Parathyroid adenoma (tissue), 2 donors: ENCODE results near the gene GSN.

ENCODE experiments used
- H2AFZ ChIP-seq: fragments of 300-600 bp; sonication (generic); one replicate; pipeline ENCODE4 v1.7.0; 2017; ENCODE audit warnings: antibody characterized with exemption, mild to moderate bottlenecking
- H3K27ac ChIP-seq: fragments of 300-600 bp; sonication (generic); one replicate; pipeline ENCODE4 v1.7.0; 2017
- H3K27me3 ChIP-seq: fragments of 300-600 bp; sonication (generic); one replicate; pipeline ENCODE4 v1.7.0; 2017; ENCODE audit warnings: low read length; ENCODE audit not compliant: control insufficient read depth, insufficient read depth
- H3K36me3 ChIP-seq: fragments of 300-600 bp; sonication (generic); one replicate; pipeline ENCODE4 v1.7.0; 2017; ENCODE audit warnings: low read length; ENCODE audit not compliant: control insufficient read depth, insufficient read depth
- H3K4me1 ChIP-seq: fragments of 300-600 bp; sonication (generic); one replicate; pipeline ENCODE4 v1.7.0; 2017; ENCODE audit warnings: control low read depth
- H3K4me2 ChIP-seq: fragments of 300-600 bp; sonication (generic); one replicate; pipeline ENCODE4 v1.7.0; 2017; ENCODE audit warnings: low read length
- H3K4me3 ChIP-seq: fragments of 300-600 bp; sonication (generic); one replicate; pipeline ENCODE4 v1.7.0; 2017; ENCODE audit warnings: low read depth, low read length
- H3K79me2 ChIP-seq: fragments of 300-600 bp; sonication (generic); one replicate; pipeline ENCODE4 v1.7.0; 2017; ENCODE audit warnings: control low read depth
- H3K9ac ChIP-seq: fragments of 300-600 bp; sonication (generic); one replicate; pipeline ENCODE4 v1.7.0; 2017; ENCODE audit warnings: mild to moderate bottlenecking
- H3K9me3 ChIP-seq: fragments of 300-600 bp; sonication (generic); one replicate; pipeline ENCODE4 v1.7.0; 2017; ENCODE audit warnings: low read length; ENCODE audit not compliant: control insufficient read depth
- TF ChIP-seq, protein P1 (sequence below): fragments of 300-600 bp; sonication (generic); IDR thresholded peaks from one replicate; pipeline ENCODE4 v1.7.0; 2017; ENCODE audit warnings: antibody characterized with exemption, mild to moderate bottlenecking
- donor health status: primary hyperparathyroidism.

The GSN gene

DNA sequence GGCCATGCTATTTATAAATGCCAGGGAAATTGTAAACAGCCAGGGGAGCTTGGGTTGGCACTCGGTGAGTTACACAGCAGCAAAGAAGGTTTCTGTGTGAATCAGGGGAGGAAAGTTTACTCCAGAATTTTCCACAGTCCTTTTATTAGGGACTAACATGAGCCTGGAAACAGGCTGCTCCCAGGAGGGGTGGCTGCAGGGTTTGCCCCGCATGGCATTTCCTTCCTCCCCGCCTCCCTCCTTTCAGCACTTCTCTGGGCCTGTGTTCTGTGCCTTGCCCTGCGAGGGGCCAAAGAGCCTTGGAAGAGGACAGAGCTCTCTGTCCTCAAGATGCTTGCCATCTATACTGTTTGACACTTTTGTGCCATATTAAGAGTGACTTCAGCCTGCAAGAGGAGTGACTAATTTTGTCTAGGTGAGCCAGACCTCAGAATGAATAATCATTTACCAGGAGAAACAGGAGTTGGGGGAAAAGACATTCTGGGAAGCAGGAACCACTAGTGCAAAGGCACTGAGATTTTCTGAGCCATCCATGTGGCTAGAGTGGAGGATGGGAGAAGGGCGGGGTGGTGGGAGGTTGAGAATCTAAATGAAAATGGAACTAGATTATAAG lies 1.8 kb downstream of the GSN start:
- TF ChIP-seq, protein P1, sequence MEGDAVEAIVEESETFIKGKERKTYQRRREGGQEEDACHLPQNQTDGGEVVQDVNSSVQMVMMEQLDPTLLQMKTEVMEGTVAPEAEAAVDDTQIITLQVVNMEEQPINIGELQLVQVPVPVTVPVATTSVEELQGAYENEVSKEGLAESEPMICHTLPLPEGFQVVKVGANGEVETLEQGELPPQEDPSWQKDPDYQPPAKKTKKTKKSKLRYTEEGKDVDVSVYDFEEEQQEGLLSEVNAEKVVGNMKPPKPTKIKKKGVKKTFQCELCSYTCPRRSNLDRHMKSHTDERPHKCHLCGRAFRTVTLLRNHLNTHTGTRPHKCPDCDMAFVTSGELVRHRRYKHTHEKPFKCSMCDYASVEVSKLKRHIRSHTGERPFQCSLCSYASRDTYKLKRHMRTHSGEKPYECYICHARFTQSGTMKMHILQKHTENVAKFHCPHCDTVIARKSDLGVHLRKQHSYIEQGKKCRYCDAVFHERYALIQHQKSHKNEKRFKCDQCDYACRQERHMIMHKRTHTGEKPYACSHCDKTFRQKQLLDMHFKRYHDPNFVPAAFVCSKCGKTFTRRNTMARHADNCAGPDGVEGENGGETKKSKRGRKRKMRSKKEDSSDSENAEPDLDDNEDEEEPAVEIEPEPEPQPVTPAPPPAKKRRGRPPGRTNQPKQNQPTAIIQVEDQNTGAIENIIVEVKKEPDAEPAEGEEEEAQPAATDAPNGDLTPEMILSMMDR, result no peak
- no peak overlapping the region for H2AFZ ChIP-seq
- no peaks in the 10 kb centered on the region for H3K36me3 ChIP-seq
- no peaks in the 10 kb centered on the region for H3K79me2 ChIP-seq
- no peaks in the 10 kb centered on the region for H3K4me1 ChIP-seq
- H3K4me3 ChIP-seq, result no peak overlapping the region
- no peak overlapping the region for H3K4me2 ChIP-seq
- no peaks in the 10 kb centered on the region for H3K27me3 ChIP-seq
- no peak overlapping the region for H3K27ac ChIP-seq
- H3K9ac ChIP-seq, result no peak overlapping the region
- H3K9me3 ChIP-seq, result no peaks in the 10 kb centered on the region

DNA sequence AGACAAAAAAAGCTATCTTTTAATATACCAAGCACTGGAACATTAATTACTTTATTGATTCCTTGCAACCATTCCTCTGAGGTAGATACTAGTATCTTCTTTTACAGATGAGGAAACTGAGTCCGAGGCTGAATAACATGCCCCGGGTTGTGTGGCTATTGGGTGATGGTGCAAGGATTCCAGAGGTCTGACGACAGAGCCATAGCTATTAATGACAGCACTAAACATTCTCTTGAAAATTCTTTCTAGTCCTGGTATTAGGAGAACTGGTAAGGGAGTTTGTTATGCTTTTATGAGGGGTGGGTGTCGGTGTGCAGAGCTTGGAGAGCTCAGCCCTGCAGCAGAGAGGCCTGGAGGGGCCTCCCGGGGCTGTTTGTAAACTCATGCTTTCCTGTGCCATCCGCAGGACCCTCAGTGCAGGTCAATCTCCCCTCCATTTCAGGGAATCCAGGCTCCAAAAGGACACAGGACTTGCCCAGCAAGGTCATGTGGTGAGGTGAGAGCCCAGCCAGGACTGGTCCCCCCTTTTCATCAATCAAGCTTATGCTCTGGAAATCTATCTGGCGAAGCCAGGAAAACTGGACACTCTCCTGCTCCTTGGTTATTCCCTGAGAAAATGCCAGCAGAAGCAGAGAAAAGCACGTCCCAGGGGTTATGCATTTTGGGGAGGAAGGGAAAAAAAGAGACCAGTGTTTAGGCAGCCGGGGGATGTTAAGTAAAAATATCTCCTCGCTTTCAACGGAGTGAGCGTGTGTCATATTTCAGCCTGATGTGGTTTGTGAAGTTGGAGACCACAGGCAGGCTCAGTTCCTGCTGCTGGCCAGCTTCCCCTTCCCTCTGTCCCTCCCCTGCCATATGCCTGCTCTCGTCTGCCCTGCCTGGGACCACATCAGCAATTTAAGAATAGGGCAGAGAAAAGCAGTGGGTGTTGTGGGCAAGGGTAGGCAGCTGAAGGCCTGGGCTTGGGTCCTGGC lies 3.7 kb downstream of the GSN start:
- H3K4me2 ChIP-seq, result no peak overlapping the region
- H3K79me2 ChIP-seq, result no peaks in the 10 kb centered on the region
- H3K9me3 ChIP-seq, result no peaks in the 10 kb centered on the region
- TF ChIP-seq, protein P1, result no peak
- no peaks in the 10 kb centered on the region for H3K27me3 ChIP-seq
- H3K4me3 ChIP-seq, result no peak overlapping the region
- H3K4me1 ChIP-seq, result no peaks in the 10 kb centered on the region
- H3K9ac ChIP-seq, result no peak overlapping the region
- peak overlapping the region; percentile 19 for H3K27ac ChIP-seq
- no peak overlapping the region for H2AFZ ChIP-seq
- H3K36me3 ChIP-seq, result no peaks in the 10 kb centered on the region

DNA sequence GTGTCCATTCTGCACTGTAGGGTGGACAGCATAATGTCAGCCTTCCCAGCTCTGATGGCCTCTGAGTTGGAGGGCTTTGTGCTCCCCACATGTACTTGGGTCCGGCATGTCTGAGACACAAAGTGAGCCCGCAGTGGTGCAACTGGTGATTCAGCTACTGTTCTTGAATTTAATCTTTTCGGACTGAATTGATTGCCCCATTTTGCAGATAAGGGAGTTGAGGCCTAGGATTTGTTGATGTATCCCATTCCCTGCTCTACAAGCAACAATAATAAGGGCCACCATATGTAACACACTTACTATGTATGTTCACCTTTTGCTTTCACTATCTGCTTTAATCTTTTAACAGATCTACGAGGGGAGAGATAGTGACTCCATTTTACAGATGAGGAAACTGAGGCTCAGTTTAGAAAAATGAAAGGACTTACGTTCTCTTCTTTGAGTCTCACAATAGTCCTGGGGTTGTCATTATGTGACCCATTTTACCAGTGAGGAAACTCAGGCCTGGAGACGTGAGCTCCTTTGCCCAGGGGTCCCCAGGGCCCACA lies 4.5 kb downstream of the GSN start:
- TF ChIP-seq, protein P1, result no peak
- no peak overlapping the region for H2AFZ ChIP-seq
- no peaks in the 10 kb centered on the region for H3K36me3 ChIP-seq
- H3K79me2 ChIP-seq, result no peaks in the 10 kb centered on the region
- H3K4me2 ChIP-seq, result no peak overlapping the region
- H3K9ac ChIP-seq, result no peak overlapping the region
- H3K27me3 ChIP-seq, result no peaks in the 10 kb centered on the region
- H3K9me3 ChIP-seq, result no peaks in the 10 kb centered on the region
- no peak overlapping the region for H3K27ac ChIP-seq
- H3K4me1 ChIP-seq, result no peaks in the 10 kb centered on the region
- no peak overlapping the region for H3K4me3 ChIP-seq

DNA sequence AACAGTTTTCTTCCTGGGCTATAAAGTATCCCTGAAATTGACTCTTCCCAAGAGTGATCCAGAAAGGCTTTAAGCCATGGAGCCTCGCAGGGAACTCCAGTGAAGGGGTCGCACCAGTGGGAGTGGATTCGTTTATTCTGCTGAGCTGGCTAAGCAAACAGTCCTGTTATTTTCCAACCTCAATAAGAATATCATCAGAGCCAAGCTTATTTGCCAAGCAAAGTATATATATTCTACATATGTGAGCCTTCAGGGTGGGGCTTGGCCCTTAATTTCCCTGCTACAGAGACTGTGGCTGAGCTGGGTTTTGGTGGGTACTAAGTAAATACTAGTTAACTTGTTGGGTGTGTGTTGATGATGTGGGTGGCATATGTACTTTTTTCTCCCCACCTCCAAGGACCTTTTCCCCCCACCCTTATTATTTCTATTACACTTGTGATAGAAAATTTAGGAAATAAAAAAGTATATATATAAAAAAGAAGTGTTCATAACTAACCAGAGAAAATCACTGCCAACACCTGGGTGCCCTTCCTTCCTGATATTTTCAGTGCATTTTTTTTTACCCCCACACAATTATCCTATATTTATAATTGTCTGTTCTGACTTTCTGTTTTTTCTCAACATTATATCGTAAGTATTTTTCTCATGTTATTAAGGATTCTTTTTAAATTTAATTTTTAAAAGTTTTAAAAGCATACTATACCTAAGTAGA lies 5.3 kb downstream of the GSN start:
- H3K27ac ChIP-seq, result no peak overlapping the region
- H3K9ac ChIP-seq, result no peak overlapping the region
- no peaks in the 10 kb centered on the region for H3K4me1 ChIP-seq
- H2AFZ ChIP-seq, result no peak overlapping the region
- H3K4me3 ChIP-seq, result no peak overlapping the region
- no peaks in the 10 kb centered on the region for H3K36me3 ChIP-seq
- no peaks in the 10 kb centered on the region for H3K27me3 ChIP-seq
- no peaks in the 10 kb centered on the region for H3K9me3 ChIP-seq
- no peaks in the 10 kb centered on the region for H3K79me2 ChIP-seq
- TF ChIP-seq, protein P1, result no peak
- no peak overlapping the region for H3K4me2 ChIP-seq
